Measurements from ENCODE around the gene NSUN4. TPM values are rescaled to one million over a fixed set of nuclear protein-coding genes. Genes with fewer than 3 reads are reported as not detected.
A peak's percentile ranks its signal among the peaks of the same experiment; 100 is the strongest.

The NSUN4 gene
- total and polyA plus RNA-seq, 2 of the 13 experiments (the other 11 are each of a cell fraction or from before 2014, with no cell fraction given), result 21.5 to 23.5 TPM

DNA sequence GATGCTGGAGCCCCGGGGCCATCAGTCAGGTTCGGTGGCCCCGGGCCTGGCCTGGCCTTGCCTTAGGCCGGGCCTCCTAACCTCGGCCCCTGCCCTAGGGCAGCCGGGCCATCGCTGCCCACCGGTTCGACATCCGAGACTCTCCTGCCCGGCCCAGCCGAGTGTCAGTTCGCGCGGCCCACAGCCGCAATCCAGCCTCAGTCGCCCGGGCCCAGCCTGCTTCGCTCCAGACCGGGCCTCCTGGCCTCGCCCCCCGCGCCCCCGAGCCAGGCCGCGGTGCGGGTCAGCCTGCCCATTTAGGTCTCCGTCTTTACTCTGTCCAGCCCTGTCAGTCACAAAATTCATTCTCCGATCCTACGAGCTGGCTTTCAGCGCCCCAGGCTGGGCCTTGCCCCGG is 38.0 kb upstream of the NSUN4 start (continued):
- no peak for TF ChIP-seq WIZ (CRISPR knock-in tag; IDR thresholded peaks at IDR 0.05)
- TF ChIP-seq ZNF629 (CRISPR knock-in tag; conservative IDR thresholded peaks at IDR 0.05), result no peak
- TF ChIP-seq DNMT3B (CRISPR knock-in tag; conservative IDR thresholded peaks at IDR 0.05), result no peak
- no peak for TF ChIP-seq EEA1 (CRISPR knock-in tag; IDR thresholded peaks at IDR 0.05; ENCODE audit: borderline replicate concordance)
- peak; percentile 65 for TF ChIP-seq AGO2 (optimal IDR thresholded peaks at IDR 0.05; ENCODE audit: low read depth, low read length)
- no peak for TF ChIP-seq SMARCE1 (IDR thresholded peaks at IDR 0.05; ENCODE audit: borderline replicate concordance)
- TF ChIP-seq ZSCAN12 (CRISPR knock-in tag; IDR thresholded peaks at IDR 0.05), result peak; percentile 51; the same call in 1 of the 2 replicates
- no peak for TF ChIP-seq GATAD1 (CRISPR knock-in tag; IDR thresholded peaks at IDR 0.05)
- TF ChIP-seq JUND (CRISPR knock-in tag; IDR thresholded peaks at IDR 0.05), result no peak
- no peak for TF ChIP-seq ZBTB21 (CRISPR knock-in tag; IDR thresholded peaks at IDR 0.05)
- no peak for TF ChIP-seq DPF2 (CRISPR knock-in tag; IDR thresholded peaks at IDR 0.05; ENCODE audit: borderline replicate concordance, low read depth)
- TF ChIP-seq ZNF496 (CRISPR knock-in tag; IDR thresholded peaks at IDR 0.05; ENCODE audit: insufficient replicate concordance), result no peak
- no peak for TF ChIP-seq CENPX (CRISPR knock-in tag; IDR thresholded peaks at IDR 0.05)
- TF ChIP-seq ZFY (CRISPR knock-in tag; IDR thresholded peaks at IDR 0.05), result peak; percentile 95
- no peak for TF ChIP-seq ZNF180 (CRISPR knock-in tag; IDR thresholded peaks at IDR 0.05; ENCODE audit: borderline replicate concordance, low read depth)
- TF ChIP-seq ZNF432 (CRISPR knock-in tag; IDR thresholded peaks at IDR 0.05; ENCODE audit: borderline replicate concordance), result 0 out of 2 replicates have a peak, but pooled peaks have one; percentile 75
- peak; percentile 37; the same call in 1 of the 2 replicates for TF ChIP-seq ZZZ3 (CRISPR knock-in tag; IDR thresholded peaks at IDR 0.05; ENCODE audit: borderline replicate concordance)
- peak; percentile 28; the same call in 1 of the 2 replicates for TF ChIP-seq KDM2A (CRISPR knock-in tag; IDR thresholded peaks at IDR 0.05; ENCODE audit: borderline replicate concordance, low read depth)
- TF ChIP-seq ZNF296 (CRISPR knock-in tag; conservative IDR thresholded peaks at IDR 0.05), result 0 out of 2 replicates have a peak, but pooled peaks have one; percentile 22
- TF ChIP-seq CC2D1A (CRISPR knock-in tag; IDR thresholded peaks at IDR 0.05), result no peak
- peak; percentile 63; the same call in 1 of the 2 replicates for TF ChIP-seq SNAI1 (CRISPR knock-in tag; IDR thresholded peaks at IDR 0.05; ENCODE audit: borderline replicate concordance)
- TF ChIP-seq ZFYVE20 (CRISPR knock-in tag; IDR thresholded peaks at IDR 0.05; ENCODE audit: borderline replicate concordance, low read depth), result peak; percentile 58; the same call in 1 of the 2 replicates
- TF ChIP-seq, protein P1, sequence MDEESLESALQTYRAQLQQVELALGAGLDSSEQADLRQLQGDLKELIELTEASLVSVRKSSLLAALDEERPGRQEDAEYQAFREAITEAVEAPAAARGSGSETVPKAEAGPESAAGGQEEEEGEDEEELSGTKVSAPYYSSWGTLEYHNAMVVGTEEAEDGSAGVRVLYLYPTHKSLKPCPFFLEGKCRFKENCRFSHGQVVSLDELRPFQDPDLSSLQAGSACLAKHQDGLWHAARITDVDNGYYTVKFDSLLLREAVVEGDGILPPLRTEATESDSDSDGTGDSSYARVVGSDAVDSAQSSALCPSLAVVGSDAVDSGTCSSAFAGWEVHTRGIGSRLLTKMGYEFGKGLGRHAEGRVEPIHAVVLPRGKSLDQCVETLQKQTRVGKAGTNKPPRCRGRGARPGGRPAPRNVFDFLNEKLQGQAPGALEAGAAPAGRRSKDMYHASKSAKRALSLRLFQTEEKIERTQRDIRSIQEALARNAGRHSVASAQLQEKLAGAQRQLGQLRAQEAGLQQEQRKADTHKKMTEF (CRISPR knock-in tag; IDR thresholded peaks at IDR 0.05), result peak; percentile 16; the same call in 1 of the 2 replicates
- TF ChIP-seq ZMYM2 (CRISPR knock-in tag; IDR thresholded peaks at IDR 0.05), result no peak
- TF ChIP-seq, protein P2, sequence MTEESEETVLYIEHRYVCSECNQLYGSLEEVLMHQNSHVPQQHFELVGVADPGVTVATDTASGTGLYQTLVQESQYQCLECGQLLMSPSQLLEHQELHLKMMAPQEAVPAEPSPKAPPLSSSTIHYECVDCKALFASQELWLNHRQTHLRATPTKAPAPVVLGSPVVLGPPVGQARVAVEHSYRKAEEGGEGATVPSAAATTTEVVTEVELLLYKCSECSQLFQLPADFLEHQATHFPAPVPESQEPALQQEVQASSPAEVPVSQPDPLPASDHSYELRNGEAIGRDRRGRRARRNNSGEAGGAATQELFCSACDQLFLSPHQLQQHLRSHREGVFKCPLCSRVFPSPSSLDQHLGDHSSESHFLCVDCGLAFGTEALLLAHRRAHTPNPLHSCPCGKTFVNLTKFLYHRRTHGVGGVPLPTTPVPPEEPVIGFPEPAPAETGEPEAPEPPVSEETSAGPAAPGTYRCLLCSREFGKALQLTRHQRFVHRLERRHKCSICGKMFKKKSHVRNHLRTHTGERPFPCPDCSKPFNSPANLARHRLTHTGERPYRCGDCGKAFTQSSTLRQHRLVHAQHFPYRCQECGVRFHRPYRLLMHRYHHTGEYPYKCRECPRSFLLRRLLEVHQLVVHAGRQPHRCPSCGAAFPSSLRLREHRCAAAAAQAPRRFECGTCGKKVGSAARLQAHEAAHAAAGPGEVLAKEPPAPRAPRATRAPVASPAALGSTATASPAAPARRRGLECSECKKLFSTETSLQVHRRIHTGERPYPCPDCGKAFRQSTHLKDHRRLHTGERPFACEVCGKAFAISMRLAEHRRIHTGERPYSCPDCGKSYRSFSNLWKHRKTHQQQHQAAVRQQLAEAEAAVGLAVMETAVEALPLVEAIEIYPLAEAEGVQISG (CRISPR knock-in tag; IDR thresholded peaks at IDR 0.05), result no peak; the same call in 1 of the 2 replicates
- TF ChIP-seq, protein P3, sequence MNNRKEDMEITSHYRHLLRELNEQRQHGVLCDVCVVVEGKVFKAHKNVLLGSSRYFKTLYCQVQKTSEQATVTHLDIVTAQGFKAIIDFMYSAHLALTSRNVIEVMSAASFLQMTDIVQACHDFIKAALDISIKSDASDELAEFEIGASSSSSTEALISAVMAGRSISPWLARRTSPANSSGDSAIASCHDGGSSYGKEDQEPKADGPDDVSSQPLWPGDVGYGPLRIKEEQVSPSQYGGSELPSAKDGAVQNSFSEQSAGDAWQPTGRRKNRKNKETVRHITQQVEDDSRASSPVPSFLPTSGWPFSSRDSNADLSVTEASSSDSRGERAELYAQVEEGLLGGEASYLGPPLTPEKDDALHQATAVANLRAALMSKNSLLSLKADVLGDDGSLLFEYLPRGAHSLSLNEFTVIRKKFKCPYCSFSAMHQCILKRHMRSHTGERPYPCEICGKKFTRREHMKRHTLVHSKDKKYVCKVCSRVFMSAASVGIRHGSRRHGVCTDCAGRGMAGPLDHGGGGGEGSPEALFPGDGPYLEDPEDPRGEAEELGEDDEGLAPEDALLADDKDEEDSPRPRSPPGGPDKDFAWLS (CRISPR knock-in tag; IDR thresholded peaks at IDR 0.05; ENCODE audit: borderline replicate concordance), result no peak
- TF ChIP-seq MIXL1 (CRISPR knock-in tag; IDR thresholded peaks at IDR 0.05), result 0 out of 2 replicates have a peak, but pooled peaks have one; percentile 8

Measured in HepG2 (cell line).